LNCAP (cell line): ENCODE data around the gene HPD.
A peak's percentile ranks its signal among the peaks of the same experiment; 100 is the strongest.

ENCODE experiments used
- TF ChIP-seq, protein P1 (sequence below): fragments of 450-650 bp; IDR thresholded peaks from 2 replicates; pipeline ENCODE4 v1.5.1; 2017; ENCODE audit warnings: mild to moderate bottlenecking

HPD gene

GRCh38 chr12:121793838-121794533, 64.7 kb downstream of the HPD start:
- TF ChIP-seq, protein P1, sequence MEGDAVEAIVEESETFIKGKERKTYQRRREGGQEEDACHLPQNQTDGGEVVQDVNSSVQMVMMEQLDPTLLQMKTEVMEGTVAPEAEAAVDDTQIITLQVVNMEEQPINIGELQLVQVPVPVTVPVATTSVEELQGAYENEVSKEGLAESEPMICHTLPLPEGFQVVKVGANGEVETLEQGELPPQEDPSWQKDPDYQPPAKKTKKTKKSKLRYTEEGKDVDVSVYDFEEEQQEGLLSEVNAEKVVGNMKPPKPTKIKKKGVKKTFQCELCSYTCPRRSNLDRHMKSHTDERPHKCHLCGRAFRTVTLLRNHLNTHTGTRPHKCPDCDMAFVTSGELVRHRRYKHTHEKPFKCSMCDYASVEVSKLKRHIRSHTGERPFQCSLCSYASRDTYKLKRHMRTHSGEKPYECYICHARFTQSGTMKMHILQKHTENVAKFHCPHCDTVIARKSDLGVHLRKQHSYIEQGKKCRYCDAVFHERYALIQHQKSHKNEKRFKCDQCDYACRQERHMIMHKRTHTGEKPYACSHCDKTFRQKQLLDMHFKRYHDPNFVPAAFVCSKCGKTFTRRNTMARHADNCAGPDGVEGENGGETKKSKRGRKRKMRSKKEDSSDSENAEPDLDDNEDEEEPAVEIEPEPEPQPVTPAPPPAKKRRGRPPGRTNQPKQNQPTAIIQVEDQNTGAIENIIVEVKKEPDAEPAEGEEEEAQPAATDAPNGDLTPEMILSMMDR: peak; percentile 98

DNA sequence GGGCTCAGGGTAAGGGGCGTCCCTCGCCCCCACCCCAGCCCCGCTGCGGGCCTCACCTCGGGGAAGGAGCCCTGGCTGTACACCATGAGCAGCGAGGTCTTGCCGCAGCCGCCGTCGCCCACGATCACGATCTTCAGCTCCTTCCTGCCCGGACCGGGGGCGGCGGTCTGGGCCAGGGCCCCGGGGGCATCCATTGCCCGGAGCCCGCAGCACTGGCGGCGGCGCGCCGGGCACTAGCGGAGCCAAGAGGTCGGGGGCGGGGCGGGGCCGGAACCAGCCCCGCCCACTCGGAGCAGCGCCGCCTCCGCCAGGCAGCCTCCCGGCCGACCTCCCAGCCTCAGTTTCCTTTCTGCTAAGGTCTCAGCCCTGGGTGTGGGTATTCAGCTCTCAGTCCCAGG, 65.2 kb downstream of the HPD start, which contains the start of gene RHOF:
TSS of gene RHOF (minus strand) at position 249 of the 398 bp plus-strand sequence. CDS start at position 194, 55 bp downstream.
- TF ChIP-seq, protein P1: no peak

- TF ChIP-seq, protein P1: no peak
Observed at GRCh38 chr12:121792607-121793439, 65.8 kb downstream of the HPD start.

DNA sequence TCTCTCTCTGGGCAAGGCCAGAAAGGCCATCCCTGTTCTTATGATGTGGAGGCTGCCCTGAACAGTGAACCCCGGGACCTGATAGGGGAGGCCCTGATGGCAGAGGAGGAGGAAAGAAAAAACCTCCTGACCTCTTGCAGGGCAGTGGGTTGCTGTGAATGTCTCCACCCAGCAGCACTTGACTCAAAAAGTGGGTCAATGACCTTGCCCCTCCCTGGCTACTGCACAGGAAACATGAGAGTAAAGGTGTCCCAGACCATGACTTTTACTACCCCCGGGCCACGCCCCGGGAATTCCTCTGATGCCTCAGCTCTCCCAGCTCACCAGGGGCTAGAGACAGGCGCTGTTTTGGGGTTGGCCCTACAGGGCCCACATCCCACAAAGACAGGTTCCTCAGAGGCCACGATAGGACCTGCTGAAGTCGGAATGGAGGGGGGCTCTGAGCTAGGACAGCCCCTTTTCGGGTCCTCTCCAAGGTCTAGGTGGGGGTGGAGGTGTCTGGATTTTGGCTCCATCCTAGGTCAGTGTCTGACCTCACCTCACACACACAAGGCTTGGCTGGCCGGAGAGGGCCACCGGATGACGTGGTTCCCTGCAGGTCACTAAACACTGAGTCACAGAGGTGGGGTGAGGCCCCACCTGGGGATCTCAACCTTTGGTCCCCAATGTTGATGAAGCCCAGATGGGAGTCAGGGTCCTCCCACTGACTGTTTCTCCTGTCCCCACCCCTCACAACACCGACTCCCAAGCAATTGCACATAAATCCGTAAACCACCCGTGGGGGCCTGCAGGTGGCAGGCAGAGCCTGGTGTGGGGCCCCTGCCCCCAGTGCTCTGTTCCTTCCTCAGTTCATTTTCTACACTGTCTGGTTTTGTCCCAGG, 66.7 kb downstream of the HPD start:
- TF ChIP-seq, protein P1: no peak

DNA sequence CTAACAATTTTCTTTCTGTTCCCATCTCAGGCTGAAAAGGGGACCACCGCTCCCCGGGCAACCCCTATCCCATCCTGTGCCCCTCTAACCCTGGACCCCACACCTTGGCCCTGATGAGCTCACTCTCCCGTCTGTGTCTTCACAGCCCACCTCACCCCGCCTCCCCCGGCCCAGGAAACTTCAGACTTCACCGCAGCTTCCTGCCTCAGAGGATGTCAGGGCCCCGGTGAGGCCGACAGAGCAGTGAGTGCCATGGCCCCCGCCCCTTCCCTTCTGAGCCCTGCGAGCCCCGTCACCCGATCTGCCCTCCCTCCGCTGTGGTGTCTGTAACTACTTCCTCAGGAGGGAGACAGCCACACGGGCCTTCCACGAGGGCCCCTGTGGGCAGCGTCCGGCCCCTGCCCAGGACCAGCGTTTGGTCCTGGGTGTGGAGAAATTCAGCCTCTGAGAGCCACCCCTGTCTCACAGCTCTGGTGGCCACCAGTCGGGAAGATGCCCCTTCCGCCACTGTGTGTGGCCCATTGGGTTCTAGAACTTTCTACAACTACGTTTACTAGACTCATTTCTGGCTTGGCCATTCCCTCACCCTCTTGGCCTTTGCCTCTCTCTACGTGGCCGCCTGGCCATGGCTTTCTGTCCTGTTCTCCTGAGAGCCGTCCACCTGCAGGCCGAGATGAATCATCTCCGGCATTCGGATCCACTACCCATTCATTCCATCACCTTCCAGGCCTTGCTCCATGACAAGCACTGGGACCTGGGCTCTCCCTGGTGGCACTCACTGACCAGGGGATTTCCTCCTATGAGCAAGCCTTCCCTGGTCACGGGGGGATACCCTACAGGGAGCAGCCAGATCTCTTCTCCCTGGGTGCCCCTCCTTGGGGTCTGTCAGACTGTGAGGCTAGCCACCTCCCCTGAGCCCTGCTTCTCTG, 68.6 kb downstream of the HPD start:
- TF ChIP-seq, protein P1: no peak
